ENCODE measurements around the gene IFNA6. TPM values are rescaled to one million over a fixed set of nuclear protein-coding genes. Genes with fewer than 3 reads are reported as not detected.

The IFNA6 gene
- polyA plus RNA-seq, 3 donors: not detected

- Histone ChIP-seq H3K27ac (ENCODE audit: low read depth in 1 of 2, low read length in 2 of 2) (no peak overlapping the region), H3K9me3 (replicated peaks in 1 of 2; ENCODE audit: control insufficient read depth in 1 of 2, insufficient read depth in 1 of 2, low read length in 2 of 2) (no peaks in the 10 kb centered on the region), H4K20me1 (ENCODE audit: insufficient read depth, low read length) (no peaks in the 10 kb centered on the region), H2AFZ (ENCODE audit: insufficient read depth, low read depth, low read length, poor library complexity, severe bottlenecking) (no peak overlapping the region), H3K4me3 (replicated peaks in 1 of 3; ENCODE audit: low read depth in 2 of 3, low read length in 3 of 3) (no peak overlapping the region), H3K27me3 (ENCODE audit: control insufficient read depth in 2 of 2, insufficient read depth in 2 of 2, low read length in 2 of 2) (peaks cover 0 to 7% of the 10 kb centered on the region in 2 donors), H3K79me2 (ENCODE audit: insufficient read depth, low read length) (no peaks in the 10 kb centered on the region), H3K9ac (ENCODE audit: insufficient read depth, low read length, poor library complexity, severe bottlenecking) (no peak overlapping the region), H3K36me3 (replicated peaks in 1 of 2; ENCODE audit: control insufficient read depth in 1 of 2, insufficient read depth in 2 of 2, low read length in 2 of 2) (peaks cover 0 to 8% of the 10 kb centered on the region in 2 donors), H3K4me1 (ENCODE audit: control insufficient read depth in 1 of 2, insufficient read depth in 2 of 2, low read length in 2 of 2) (no peaks in the 10 kb centered on the region), H3K4me2 (replicated peaks; ENCODE audit: extremely low read depth, low read length, poor library complexity, severe bottlenecking) (no peak overlapping the region)
- Mint-ChIP-seq H3K27me3 (ENCODE audit: low read depth in 3 of 3) (peaks cover 5 to 17% (median 8%) of the 10 kb centered on the region in 3 donors), H3K27ac (no peak overlapping the region), H3K36me3 (peaks cover 2 to 8% of the 10 kb centered on the region in 2 donors), H3K9me3 (peaks cover 0 to 4% (median 3%) of the 10 kb centered on the region in 7 donors), H3K4me1 (peaks cover 5% of the 10 kb centered on the region), H3K4me3 (no peak overlapping the region)
- intact Hi-C loops (cut with micrococcal nuclease): no loop called here
- 26% methylated on average over 3 of the region's 8 CpGs for WGBS (ENCODE audit: insufficient coverage)
- no peak for DNase-seq
- no peak for TF ChIP-seq CTCF (IDR thresholded peaks at IDR 0.05)
These were observed 34.5 kb downstream of the IFNA6 start for GRCh38 chr9:21316032-21316842.

- Histone ChIP-seq H3K27ac (ENCODE audit: low read depth in 1 of 2, low read length in 2 of 2) (no peak overlapping the region), H3K9me3 (replicated peaks in 1 of 2; ENCODE audit: control insufficient read depth in 1 of 2, insufficient read depth in 1 of 2, low read length in 2 of 2) (no peaks in the 10 kb centered on the region), H3K36me3 (replicated peaks in 1 of 2; ENCODE audit: control insufficient read depth in 1 of 2, insufficient read depth in 2 of 2, low read length in 2 of 2) (no peaks in the 10 kb centered on the region), H3K27me3 (ENCODE audit: control insufficient read depth in 2 of 2, insufficient read depth in 2 of 2, low read length in 2 of 2) (peaks cover 0 to 7% of the 10 kb centered on the region in 2 donors), H3K79me2 (ENCODE audit: insufficient read depth, low read length) (no peaks in the 10 kb centered on the region), H2AFZ (ENCODE audit: insufficient read depth, low read depth, low read length, poor library complexity, severe bottlenecking) (no peak overlapping the region), H4K20me1 (ENCODE audit: insufficient read depth, low read length) (no peaks in the 10 kb centered on the region), H3K4me1 (ENCODE audit: control insufficient read depth in 1 of 2, insufficient read depth in 2 of 2, low read length in 2 of 2) (no peaks in the 10 kb centered on the region), H3K4me3 (replicated peaks in 1 of 3; ENCODE audit: low read depth in 2 of 3, low read length in 3 of 3) (no peak overlapping the region), H3K9ac (ENCODE audit: insufficient read depth, low read length, poor library complexity, severe bottlenecking) (no peak overlapping the region), H3K4me2 (replicated peaks; ENCODE audit: extremely low read depth, low read length, poor library complexity, severe bottlenecking) (no peak overlapping the region)
- no peak for TF ChIP-seq CTCF (IDR thresholded peaks at IDR 0.05)
- DNase-seq: no peak
- WGBS (ENCODE audit: insufficient coverage): no CpG with 5 or more reads among the region's 2 CpGs
- Mint-ChIP-seq H3K4me3 (no peak overlapping the region), H3K9me3 (peaks cover 0 to 5% (median 3%) of the 10 kb centered on the region in 7 donors), H3K36me3 (no peaks in the 10 kb centered on the region), H3K27me3 (ENCODE audit: low read depth in 3 of 3) (peaks cover 10 to 17% (median 12%) of the 10 kb centered on the region in 3 donors), H3K4me1 (peaks cover 2% of the 10 kb centered on the region), H3K27ac (no peak overlapping the region)
- intact Hi-C loops (cut with micrococcal nuclease): no loop called here
These were observed 36.5 kb downstream of the IFNA6 start for GRCh38 chr9:21314152-21314551.
